Measurements from ENCODE around the gene PACS1. TPM values are rescaled to one million over a fixed set of nuclear protein-coding genes. Genes with fewer than 3 reads are reported as not detected.

The PACS1 gene
- total and polyA plus RNA-seq, 8 donors: 14.7 to 269 (median 51.0) TPM

DNA sequence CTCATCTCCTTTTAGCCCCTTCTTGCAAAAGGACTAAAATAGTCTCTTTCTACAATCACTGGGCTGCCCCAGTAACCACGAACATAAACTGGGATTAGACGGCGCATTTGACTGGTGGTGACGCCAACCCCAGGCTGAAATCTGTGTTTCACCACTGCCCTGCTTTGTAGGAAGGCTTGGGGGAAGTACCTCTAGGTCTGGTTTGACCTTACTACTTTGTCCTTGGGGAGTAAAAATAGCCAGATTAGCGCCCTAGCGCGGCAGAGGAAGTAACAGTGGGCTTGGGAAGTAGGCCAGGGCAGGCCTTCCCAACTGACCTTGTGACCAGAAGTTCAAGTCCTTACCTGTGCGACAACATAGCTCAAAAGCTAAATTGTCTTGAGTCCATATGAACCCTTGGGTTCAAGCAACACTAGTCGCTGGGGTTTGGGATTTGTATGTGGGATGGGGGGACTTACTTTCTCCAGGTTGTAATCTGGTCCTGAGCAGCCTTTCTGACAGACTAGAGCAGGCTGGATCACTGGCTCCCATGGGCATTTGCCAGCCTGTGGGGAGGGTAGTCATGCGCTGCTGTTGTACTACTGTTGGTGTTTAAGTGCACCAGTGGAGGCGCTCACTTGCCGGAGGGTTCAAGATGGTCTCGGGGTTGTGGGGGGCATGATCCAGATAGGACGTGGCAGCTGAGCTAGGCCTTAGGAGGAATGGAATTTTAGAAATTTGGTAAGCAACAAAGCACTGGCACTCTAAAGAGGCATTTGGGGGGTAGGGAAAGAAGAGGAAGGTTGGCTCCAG lies 953 bp upstream of the PACS1 start:
- Histone ChIP-seq H3K27ac (peak overlapping the region; percentile 90 to 99 (median 95)), H3K4me3 (peak overlapping the region; percentile 75 to 99 (median 96)), H3K27me3 (no peaks in the 10 kb centered on the region), H3K9me3 (no peaks in the 10 kb centered on the region), H3K36me3 (peaks cover 38 to 58% (median 54%) of the 10 kb centered on the region in 4 donors), H3K4me1 (peaks cover 28 to 57% (median 54%) of the 10 kb centered on the region in 4 donors)
- intact Hi-C loops (cut with DNase I; ENCODE audit: low total_unique reads): no loop called here
- TF ChIP-seq EP300 (IDR thresholded peaks at IDR 0.05): no peak
- peak in 2 of 3 donors; percentile 3 to 30 for TF ChIP-seq POLR2AphosphoS5 (IDR thresholded peaks at IDR 0.05)
- DNase-seq: peak; percentile 58 to 67
- 21 to 30% (median 21%) methylated on average over 14 of the region's 14 CpGs for WGBS, 5 donors

- peak; percentile 63 to 65 for DNase-seq
- peaks cover 28 to 57% (median 54%) of the 10 kb centered on the region in 4 donors for H3K4me1 ChIP-seq
- H3K27ac ChIP-seq: peak overlapping the region; percentile 86 to 99 (median 93)
- H3K27me3 ChIP-seq: no peaks in the 10 kb centered on the region
- no peaks in the 10 kb centered on the region for H3K9me3 ChIP-seq
- peaks cover 29 to 55% (median 47%) of the 10 kb centered on the region in 4 donors for H3K36me3 ChIP-seq
- intact Hi-C loops (cut with DNase I; ENCODE audit: low total_unique reads): loop anchor here (10.0 kb wide), 1 partner anchor 64 kb away; no protein-coding TSS in a partner anchor
- TF ChIP-seq POLR2AphosphoS5 (IDR thresholded peaks at IDR 0.05) (no peak), CTCF (IDR thresholded peaks at IDR 0.05) (no peak), POLR2A (IDR thresholded peaks at IDR 0.05) (no peak), EP300 (IDR thresholded peaks at IDR 0.05) (no peak)
- WGBS, 5 donors: 1 to 4% (median 1%) methylated on average over 9 to 60 of the region's 60 CpGs
- H3K4me3 ChIP-seq: peak overlapping the region; percentile 75 to 99 (median 96)
These were observed 720 bp downstream of the PACS1 start for GRCh38 chr11:66070604-66071380.

GRCh38 chr11:66071381-66071801 lies 1.3 kb downstream of the PACS1 start:
- H3K36me3 ChIP-seq: peaks cover 25 to 52% (median 44%) of the 10 kb centered on the region in 4 donors
- peak overlapping the region; percentile 75 to 99 (median 96) for H3K4me3 ChIP-seq
- intact Hi-C loops (cut with DNase I; ENCODE audit: low total_unique reads): loop anchor here (10.0 kb wide), 1 partner anchor 63 kb away; no protein-coding TSS in a partner anchor
- H3K27ac ChIP-seq: peak overlapping the region; percentile 86 to 99 (median 93)
- no peaks in the 10 kb centered on the region for H3K9me3 ChIP-seq
- 7 to 23% (median 18%) methylated on average over 2 of the region's 2 CpGs for WGBS, 5 donors
- TF ChIP-seq CTCF (IDR thresholded peaks at IDR 0.05) (no peak), EP300 (IDR thresholded peaks at IDR 0.05) (no peak), POLR2AphosphoS5 (IDR thresholded peaks at IDR 0.05) (no peak), POLR2A (IDR thresholded peaks at IDR 0.05) (no peak)
- peaks cover 28 to 60% (median 55%) of the 10 kb centered on the region in 4 donors for H3K4me1 ChIP-seq
- H3K27me3 ChIP-seq: no peaks in the 10 kb centered on the region
- DNase-seq: peak in 1 of 2 donors; percentile 32

DNA sequence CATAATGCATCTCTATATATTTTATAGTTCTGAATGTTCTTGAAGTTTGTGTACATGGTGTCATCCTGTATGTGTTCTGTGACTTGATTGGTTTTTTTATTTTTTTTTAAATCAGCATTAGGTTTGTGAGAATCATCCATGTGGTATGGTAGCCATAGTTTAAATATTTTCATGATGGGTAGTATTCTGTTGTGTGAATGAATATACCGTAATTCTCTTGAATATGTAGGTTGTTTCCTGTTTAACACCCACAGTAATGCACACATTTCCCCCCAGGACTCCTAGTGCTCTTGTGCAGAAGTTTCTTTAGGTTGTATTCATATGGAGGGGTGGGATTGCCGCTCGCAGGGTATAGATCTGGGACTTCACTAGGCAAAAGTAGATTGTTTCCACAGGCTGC lies 2.0 kb downstream of the PACS1 start:
- peaks cover 18 to 51% (median 41%) of the 10 kb centered on the region in 4 donors for H3K36me3 ChIP-seq
- no peaks in the 10 kb centered on the region for H3K27me3 ChIP-seq
- peaks cover 28 to 62% (median 57%) of the 10 kb centered on the region in 4 donors for H3K4me1 ChIP-seq
- no peaks in the 10 kb centered on the region for H3K9me3 ChIP-seq
- TF ChIP-seq EP300 (IDR thresholded peaks at IDR 0.05) (no peak), POLR2AphosphoS5 (IDR thresholded peaks at IDR 0.05) (no peak), POLR2A (IDR thresholded peaks at IDR 0.05) (no peak)
- DNase-seq: no peak
- intact Hi-C loops (cut with DNase I; ENCODE audit: low total_unique reads): loop anchor here (10.0 kb wide), 1 partner anchor 63 kb away; no protein-coding TSS in a partner anchor
- peak overlapping the region in 2 of 4 donors; percentile 96 to 99 for H3K4me3 ChIP-seq
- 83 to 89% (median 87%) methylated on average over 3 of the region's 3 CpGs for WGBS, 5 donors
- peak overlapping the region in 4 of 5 donors; percentile 86 to 99 (median 92) for H3K27ac ChIP-seq

- H3K9me3 ChIP-seq: no peaks in the 10 kb centered on the region
- intact Hi-C loops (cut with DNase I; ENCODE audit: low total_unique reads): loop anchor here (10.0 kb wide), 1 partner anchor 62 kb away; no protein-coding TSS in a partner anchor
- no peak for TF ChIP-seq CTCF (IDR thresholded peaks at IDR 0.05)
- no peak for TF ChIP-seq POLR2A (IDR thresholded peaks at IDR 0.05)
- no peak for TF ChIP-seq EP300 (IDR thresholded peaks at IDR 0.05)
- no peak for TF ChIP-seq POLR2AphosphoS5 (IDR thresholded peaks at IDR 0.05)
- no peak for DNase-seq
- no peaks in the 10 kb centered on the region for H3K27me3 ChIP-seq
- peak overlapping the region in 2 of 5 donors; percentile 38 to 99 for H3K27ac ChIP-seq
- H3K36me3 ChIP-seq: peaks cover 15 to 50% (median 38%) of the 10 kb centered on the region in 4 donors
- no peak overlapping the region for H3K4me3 ChIP-seq
- WGBS, 5 donors: 66 to 76% (median 73%) methylated on average over 8 of the region's 8 CpGs
- H3K4me1 ChIP-seq: peaks cover 28 to 60% (median 54%) of the 10 kb centered on the region in 4 donors
These were observed 2.4 kb downstream of the PACS1 start for GRCh38 chr11:66072518-66072917.

Measured in stomach (tissue), 9 donors.